ENCODE measurements around the gene THAP11. TPM values are rescaled to one million over a fixed set of nuclear protein-coding genes. Genes with fewer than 3 reads are reported as not detected.

THAP11 gene
- total RNA-seq = 21.8 and 27.1 TPM in 2 replicates

DNA sequence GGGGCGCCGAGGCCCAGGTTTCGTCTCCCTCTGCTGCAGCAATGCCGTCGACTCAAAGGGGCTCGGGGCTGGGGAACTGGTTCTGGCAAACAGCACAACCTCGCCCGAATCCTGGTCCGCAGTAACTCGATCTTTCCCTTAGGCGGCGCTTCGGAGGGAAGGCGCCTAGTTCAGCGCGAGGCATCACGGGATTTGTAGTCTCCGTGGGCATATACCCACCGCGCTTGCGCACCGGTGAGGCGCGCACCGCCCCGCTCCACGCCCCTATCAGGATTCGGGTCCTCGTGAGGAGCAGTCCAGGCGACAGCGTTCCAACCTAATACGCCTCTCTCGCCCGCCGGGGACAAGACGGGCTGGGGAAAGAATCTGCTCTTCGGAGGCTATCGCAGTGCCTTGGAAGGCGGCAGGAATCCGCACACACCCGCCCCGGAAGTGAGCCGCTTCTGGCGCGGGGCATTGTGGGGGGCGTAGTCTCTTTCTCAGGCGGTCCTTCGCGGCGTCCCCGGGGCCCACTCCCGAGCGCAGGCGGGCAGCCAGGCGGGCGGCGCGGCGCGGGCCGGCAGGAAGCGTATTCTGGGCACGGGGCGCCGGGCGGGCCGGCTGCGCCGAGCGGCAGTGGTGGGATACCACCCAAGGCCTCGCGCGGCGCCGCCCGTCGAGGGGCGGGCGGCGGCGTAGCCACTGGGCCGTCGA lies at the start of gene THAP11:
THAP11 (plus strand) TSS at position 505 of the 693 bp plus-strand sequence. CDS start 235 bp downstream, outside the sequence.

DNA sequence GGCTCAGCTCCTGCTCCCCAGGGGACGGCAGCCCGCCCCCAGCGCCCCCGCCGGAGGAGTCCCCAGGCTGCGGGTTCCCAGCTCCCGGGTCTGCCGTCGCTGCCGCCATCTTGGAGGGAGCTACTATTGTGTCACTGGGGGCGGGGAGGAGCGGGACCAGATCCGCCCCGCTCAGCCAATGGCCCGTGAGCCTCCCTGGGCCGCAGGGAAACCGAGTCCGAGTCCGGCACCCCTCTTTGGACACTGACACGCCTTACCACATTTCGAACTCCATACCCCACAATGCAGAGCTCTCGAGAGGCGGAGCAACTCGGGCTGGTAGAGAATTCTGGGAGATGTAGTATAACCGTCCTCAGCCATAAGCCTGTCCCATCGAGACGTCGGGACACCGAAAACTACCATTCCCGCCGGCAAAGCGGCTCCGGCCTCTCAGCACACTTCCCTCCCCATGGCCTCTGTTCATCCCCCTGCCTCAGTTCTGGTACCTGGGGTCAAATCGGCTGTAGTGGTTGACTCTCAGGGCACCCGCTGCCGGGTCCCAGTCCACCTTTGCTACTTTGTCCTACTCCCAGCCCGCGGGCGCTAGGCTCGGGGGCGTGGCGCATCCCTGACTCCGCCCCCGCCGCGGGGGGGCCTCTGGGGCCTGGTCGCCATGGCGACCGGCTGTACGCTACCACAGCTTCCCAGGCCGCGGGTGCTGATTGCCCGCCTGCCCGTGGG lies 35.5 kb upstream of the THAP11 start, which contains the start of the genes RANBP10 and TSNAXIP1:
RANBP10 (minus strand) TSS at position 133 of the 720 bp plus-strand sequence; CDS start at position 109, 24 bp downstream.
TSNAXIP1 (plus strand) TSS at position 462 of the 720 bp plus-strand sequence. CDS start 261 bp downstream, outside the sequence.

DNA sequence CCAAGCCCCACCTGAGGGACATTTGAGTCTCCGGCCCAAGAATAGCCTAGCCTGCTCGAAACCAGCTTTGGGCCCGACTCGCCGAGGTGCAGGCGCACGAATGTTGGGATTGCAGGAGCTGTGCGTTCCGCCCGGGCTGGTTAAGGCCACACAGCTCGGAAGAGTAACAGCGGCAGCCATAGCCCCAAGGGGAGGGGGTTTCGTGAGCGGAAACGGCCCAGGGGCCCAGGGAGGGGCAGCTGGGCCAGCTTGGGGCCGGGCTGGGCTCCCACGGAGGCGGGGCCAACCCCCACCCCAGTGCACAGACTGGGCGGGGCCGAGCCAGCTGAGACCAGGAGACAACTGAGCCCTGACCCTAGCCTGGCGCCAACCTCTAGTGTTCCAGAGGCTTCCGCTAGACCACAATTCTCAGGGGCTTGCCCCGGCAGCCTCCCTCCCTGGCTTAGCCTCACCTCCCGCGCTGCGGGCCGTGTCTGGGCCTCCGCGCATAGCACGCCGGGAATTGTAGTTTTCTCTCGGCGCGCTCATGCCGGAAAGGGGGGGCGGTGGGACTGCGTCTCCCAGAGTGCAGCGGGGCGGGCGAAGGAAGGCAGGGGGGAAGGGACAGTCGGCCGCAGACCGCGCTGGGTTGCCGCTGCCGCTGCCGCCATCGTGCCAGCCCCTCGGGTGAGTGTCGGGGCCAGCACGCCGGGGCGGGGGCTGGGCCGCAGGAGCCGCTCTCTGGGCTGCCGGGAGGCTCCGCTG lies 4.4 kb downstream of the THAP11 start, which contains the start of gene NUTF2:
NUTF2 (plus strand) TSS at position 614 of the 744 bp plus-strand sequence. CDS start 18,198 bp downstream, outside the sequence.

DNA sequence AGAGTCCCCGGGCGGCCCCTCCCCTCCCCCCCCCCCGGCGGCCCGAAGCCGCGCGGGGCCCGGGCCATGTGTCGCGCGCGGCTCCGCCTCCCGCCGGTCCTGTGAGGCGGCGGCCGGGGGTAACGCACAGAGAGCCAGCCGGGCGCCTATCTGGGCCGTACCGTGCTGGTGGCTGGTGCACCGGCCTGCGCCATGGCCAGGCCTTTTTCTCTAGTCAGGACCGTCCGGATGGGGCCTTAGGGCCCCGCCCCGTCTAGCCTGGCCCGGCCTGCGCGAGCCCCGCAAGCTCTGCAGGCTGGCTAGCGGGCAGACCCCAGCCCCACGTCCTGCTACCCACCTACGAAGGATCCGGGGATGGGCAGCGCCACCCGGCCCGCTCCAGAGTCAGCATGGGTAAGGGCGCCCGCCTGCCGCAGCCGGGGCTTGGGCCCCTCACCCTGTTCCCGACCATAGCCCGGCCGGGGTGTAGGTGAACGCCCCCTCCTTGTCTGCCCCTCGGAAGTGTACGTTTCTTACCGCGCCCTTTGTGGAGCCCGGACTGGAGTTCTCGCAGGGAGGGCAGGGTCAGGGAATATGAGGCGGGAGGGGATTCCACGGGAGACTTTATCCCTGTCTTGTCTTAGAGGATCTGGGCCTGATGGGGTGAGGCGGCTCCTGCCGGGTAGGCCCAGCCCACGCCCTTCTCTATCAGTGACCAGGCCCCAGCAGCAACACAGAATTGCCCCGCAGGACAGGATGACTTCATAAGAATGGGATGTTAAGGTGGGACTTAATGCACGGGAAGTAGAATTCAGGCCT lies 5.1 kb downstream of the THAP11 start, which contains the start of gene CENPT:
CENPT (minus strand) TSS at position 630 of the 798 bp plus-strand sequence. CDS start 13,834 bp downstream, outside the sequence.

DNA sequence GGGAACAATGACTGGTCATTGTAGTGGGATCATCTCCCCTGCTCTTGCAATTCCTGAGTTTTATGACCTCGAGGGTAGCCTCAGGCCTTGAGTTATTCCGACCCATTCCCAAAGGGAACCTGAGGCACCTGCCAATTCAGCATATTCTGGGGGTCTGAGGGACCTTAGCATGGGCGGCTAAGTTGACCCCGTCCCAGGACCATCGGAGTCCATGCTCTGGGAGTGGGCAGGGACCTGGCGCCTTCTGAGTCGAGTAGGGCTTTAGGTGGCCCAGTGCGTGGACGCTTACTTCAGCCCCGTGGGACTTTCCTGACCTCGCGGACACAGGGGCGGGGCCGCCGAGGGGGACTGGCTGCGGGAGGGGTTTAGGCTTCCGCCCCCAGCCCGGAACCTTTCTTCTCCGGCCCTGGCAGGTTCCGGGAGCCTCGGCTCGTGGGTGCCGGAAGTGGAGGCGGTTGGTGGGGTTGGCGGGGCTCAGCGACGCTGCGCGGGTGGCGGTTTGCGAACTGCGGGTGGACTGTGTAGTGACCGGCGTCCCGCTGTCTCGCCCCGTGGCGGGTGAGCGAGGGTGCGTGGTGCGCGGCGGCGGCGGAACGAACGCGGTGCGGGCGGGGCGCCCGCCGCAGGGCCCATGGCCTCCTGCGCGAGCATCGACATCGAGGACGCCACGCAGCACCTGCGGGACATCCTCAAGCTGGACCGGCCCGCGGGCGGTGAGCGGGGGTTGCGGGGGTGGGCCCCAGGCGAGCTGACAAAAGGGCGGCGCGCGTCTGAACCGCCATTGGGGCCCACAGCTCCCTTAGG lies 30.7 kb downstream of the THAP11 start, which contains the start of gene EDC4:
EDC4 (plus strand) TSS at position 422 of the 804 bp plus-strand sequence; CDS start at position 632, 210 bp downstream.

DNA sequence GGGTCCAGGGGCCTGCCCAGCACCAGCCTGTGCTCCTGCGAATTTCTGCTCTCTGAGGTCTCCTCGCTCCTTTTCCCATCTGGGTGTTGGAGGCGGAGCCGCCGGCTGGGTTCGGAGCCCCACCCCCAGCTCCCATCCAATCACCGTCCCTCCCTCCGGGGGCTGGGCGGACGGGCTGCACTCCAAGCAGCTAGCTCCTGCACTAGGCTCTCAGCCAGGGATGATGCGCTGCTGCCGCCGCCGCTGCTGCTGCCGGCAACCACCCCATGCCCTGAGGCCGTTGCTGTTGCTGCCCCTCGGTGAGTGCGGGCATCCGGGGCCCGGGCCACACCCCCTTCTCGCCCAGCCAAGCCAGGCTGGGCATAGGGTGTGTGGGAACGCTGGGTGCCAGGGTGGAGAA lies 42.6 kb downstream of the THAP11 start, which contains the start of gene NRN1L:
NRN1L (plus strand) TSS at position 202 of the 400 bp plus-strand sequence; CDS start at position 221, 19 bp downstream.

DNA sequence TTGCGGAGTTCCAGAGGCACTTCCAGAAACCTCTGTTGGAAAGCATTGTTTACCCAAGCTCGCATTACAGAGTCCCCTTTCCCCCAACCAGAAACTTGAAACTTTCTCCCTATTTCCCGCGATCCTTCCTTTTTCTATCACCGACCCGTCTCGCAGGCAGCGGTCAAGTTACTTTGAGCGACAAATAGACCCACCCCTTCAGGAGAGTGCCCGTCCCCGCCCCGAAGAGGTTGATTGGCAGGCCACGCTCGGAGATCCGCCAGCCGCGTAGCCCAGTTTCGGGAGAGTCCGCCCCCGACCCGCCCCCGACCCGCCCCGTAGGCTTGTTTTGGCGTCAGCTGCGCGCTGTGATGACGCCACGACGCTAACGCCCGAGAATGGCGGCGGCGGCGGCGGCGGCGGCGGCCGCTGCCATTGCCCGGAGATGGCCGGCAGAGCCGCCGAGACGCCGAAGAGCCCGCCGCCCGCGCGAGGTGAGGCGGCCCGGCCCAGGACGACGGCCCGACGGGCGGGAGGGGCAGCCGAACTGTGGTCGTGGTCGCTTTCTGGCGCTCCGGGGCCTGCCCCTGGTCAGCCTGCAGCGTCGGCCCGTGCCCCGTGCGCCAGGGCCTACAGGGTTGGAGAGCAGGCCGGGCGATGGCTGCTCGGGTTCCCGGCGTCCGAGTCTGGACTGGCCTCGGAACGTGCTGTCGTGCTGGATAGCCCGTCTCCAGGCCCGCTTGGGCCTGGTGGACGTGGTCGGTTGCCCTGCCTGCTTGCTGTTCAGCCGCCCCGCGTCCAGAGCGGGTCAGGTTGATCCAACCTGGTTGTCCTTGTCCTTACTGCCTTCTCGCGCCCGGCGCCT lies 51.0 kb downstream of the THAP11 start, which contains the start of gene PSKH1:
PSKH1 (plus strand) TSS at position 356 of the 844 bp plus-strand sequence. CDS start 15,496 bp downstream, outside the sequence.

Small RNAs within 50 kb of the gene (small RNA-seq; reads per million reads assigned to genes)
- not detected for gene AC040162.2
- gene NRN1L = not detected

Other genes with a start within 250 kb of the THAP11 start
- 0.86 and 1.2 TPM in 2 replicates for gene CARMIL2, start 197.2 kb upstream of the THAP11 start, total RNA-seq
- gene ACD, start 182.1 kb upstream of the THAP11 start, total RNA-seq = 19.1 and 27.1 TPM in 2 replicates
- gene PARD6A, start 181.4 kb upstream of the THAP11 start, total RNA-seq = 2.7 and 3.3 TPM in 2 replicates
- 8.2 and 11.7 TPM in 2 replicates for gene ENKD1, start 175.6 kb upstream of the THAP11 start, total RNA-seq
- 1.1 and 2.0 TPM in 2 replicates for gene C16orf86, start 175.5 kb upstream of the THAP11 start, total RNA-seq
- 33.9 and 35.1 TPM in 2 replicates for gene GFOD2, start 123.0 kb upstream of the THAP11 start, total RNA-seq
- 9.7 and 12.0 TPM in 2 replicates for gene RANBP10, start 35.8 kb upstream of the THAP11 start, total RNA-seq
- gene TSNAXIP1, start 35.4 kb upstream of the THAP11 start, total RNA-seq = 0.13 and 0.14 TPM in 2 replicates
- 217 and 277 TPM in 2 replicates for gene NUTF2, start 4.6 kb downstream of the THAP11 start, total RNA-seq
- gene CENPT, start 5.4 kb downstream of the THAP11 start, total RNA-seq = 29.0 and 31.2 TPM in 2 replicates
- gene EDC4, start 30.7 kb downstream of the THAP11 start, total RNA-seq = 62.9 and 64.6 TPM in 2 replicates
- 0.66 TPM in 1 of 2 replicates, not detected in the other for gene NRN1L, start 42.6 kb downstream of the THAP11 start, total RNA-seq
- 13.6 and 16.9 TPM in 2 replicates for gene PSKH1, start 50.9 kb downstream of the THAP11 start, total RNA-seq
- 0.57 TPM in 1 of 2 replicates, not detected in the other for gene CTRL, start 89.5 kb downstream of the THAP11 start, total RNA-seq
- gene PSMB10, start 94.5 kb downstream of the THAP11 start, total RNA-seq = 22.0 and 25.1 TPM in 2 replicates
- 4.3 and 5.0 TPM in 2 replicates for gene LCAT, start 101.8 kb downstream of the THAP11 start, total RNA-seq
- 47.2 and 53.5 TPM in 2 replicates for gene SLC12A4, start 126.3 kb downstream of the THAP11 start, total RNA-seq
- not detected in 2 replicates for gene DPEP3, start 138.2 kb downstream of the THAP11 start, total RNA-seq
- gene DPEP2, start 157.2 kb downstream of the THAP11 start, total RNA-seq = 0.22 TPM in 1 of 2 replicates, not detected in the other
- not detected in 2 replicates for gene DPEP2NB, start 173.6 kb downstream of the THAP11 start, total RNA-seq
- gene DDX28, start 180.9 kb downstream of the THAP11 start, total RNA-seq = 13.4 and 14.4 TPM in 2 replicates
- 19.1 and 19.7 TPM in 2 replicates for gene DUS2, start 181.0 kb downstream of the THAP11 start, total RNA-seq
- gene NFATC3, start 243.1 kb downstream of the THAP11 start, total RNA-seq = 33.1 and 37.2 TPM in 2 replicates

All from thoracic aorta endothelial cell (primary cell).